ENCODE measurements around the gene PI4KA.
A peak's percentile ranks its signal among the peaks of the same experiment; 100 is the strongest.
"Not testable (repeated sequence)": the region's sequence is repeated elsewhere in the genome, so short reads cannot be mapped to it uniquely, and the experiment has no call there.

Gene PI4KA

GRCh38 chr22:20899827-20900423 lies 41.3 kb upstream of the PI4KA start:
- TF ChIP-seq ZFX (IDR thresholded peaks at IDR 0.05; ENCODE audit: borderline replicate concordance) = no peak
- no peak for TF ChIP-seq CTCF (IDR thresholded peaks at IDR 0.05)
- H3K27ac ChIP-seq = no peak overlapping the region

- not testable (repeated sequence) for H3K27ac ChIP-seq
Measured at GRCh38 chr22:20897737-20898136, 39.1 kb upstream of the PI4KA start.

DNA sequence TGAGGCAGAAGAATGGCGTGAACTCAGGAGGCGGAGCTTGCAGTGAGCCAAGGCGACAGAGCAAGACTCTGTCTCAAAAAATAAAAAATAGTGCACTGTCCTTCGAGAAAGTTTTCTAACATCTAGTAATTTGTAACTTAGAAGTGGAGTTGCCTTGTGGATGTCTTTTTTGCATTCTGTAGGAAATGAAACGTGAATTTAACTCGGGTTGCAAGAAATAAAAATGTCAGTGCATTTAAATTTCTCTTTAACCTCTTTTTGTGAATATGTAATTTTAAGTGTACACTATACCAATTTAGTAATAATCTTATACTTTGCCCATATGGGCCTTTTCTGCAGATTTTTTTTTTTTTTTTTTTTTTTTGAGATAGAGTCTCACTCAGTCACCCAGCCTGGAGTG lies 32.4 kb upstream of the PI4KA start:
- TF ChIP-seq CTCF (IDR thresholded peaks at IDR 0.05) (no peak), ZFX (IDR thresholded peaks at IDR 0.05; ENCODE audit: borderline replicate concordance) (no peak)
- H3K27ac ChIP-seq = no peak overlapping the region

DNA sequence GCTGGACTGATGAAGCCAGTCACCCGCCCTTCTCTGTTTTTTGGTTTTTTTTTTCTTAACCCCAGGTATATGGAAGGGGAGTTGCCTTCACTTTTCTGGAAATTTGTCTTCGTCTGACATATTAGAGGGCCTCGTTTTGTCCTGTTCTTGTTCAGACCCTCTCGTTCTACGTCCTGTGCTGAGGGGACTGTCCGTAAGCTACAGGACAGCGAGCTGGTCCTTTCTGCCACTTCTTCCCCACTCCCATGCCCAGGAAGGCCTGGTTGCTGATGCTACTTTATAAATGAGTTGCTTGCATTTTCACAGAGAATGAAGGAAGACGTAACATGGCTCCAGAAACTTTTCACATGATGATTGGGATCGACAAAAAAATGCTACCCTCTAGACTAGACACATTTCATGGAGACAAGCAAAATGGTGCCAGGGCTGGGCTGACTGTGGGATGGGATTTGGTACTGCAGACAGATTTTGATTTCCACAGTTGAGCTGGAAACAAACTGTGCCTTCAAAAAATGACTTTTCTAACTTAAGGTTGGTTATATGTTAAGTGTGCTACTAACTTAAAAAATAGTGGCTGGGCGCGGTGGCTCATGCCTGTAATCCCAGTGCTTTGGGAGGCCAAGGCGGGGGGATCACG lies 31.4 kb upstream of the PI4KA start:
- TF ChIP-seq ZFX (IDR thresholded peaks at IDR 0.05; ENCODE audit: borderline replicate concordance) (no peak), CTCF (IDR thresholded peaks at IDR 0.05) (no peak)

DNA sequence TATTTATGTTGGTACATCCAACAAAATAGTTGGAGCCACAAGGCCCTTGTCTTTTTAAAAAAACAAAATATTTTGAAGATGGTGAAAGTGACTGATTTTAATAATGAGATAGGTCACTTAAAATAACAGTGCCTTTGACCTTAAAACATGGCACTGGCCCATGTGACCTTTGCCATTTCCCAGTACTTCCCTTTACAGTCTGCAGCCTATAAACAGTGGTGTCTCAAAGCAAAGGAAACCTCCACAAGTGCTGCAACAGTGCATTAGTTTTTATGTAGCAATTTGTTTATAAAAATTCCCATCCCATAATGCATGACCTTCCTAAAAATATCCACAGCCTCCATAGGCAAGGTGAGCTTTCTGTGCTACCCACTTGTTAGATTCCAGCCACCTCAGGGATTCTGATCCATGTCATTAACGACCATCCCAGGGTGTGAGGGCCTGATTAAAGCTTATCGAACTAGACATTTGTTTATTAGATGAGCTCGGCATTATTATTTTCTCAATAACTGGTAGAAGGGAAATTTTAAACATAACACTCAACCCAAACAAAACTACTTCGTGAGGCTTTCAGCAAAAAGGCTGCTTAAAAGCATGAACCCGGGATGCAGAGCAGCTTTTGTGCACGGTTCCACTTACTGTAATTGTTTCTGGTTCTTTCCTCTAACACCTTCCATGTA lies 30.6 kb upstream of the PI4KA start:
- no peak overlapping the region for H3K27ac ChIP-seq
- TF ChIP-seq ZFX (IDR thresholded peaks at IDR 0.05; ENCODE audit: borderline replicate concordance) (no peak), CTCF (IDR thresholded peaks at IDR 0.05) (no peak)

More for the DNA sequence above, 31.4 kb upstream of the PI4KA start:
- no peak overlapping the region for H3K27ac ChIP-seq

GRCh38 chr22:20887375-20887774 lies 28.8 kb upstream of the PI4KA start:
- no peak overlapping the region for H3K27ac ChIP-seq
- no peak for TF ChIP-seq CTCF (IDR thresholded peaks at IDR 0.05)
- no peak for TF ChIP-seq ZFX (IDR thresholded peaks at IDR 0.05; ENCODE audit: borderline replicate concordance)

GRCh38 chr22:20885557-20886323 lies 27.1 kb upstream of the PI4KA start:
- TF ChIP-seq CTCF (IDR thresholded peaks at IDR 0.05) (peak; percentile 96), ZFX (IDR thresholded peaks at IDR 0.05; ENCODE audit: borderline replicate concordance) (no peak)
- peak overlapping the region; percentile 74 for H3K27ac ChIP-seq
